ENCODE data around the gene HERC3. TPM values are rescaled to one million over a fixed set of nuclear protein-coding genes. Genes with fewer than 3 reads are reported as not detected.

Gene HERC3
- polyA plus RNA-seq, 3 donors = 30.5 to 36.9 (median 36.7) TPM

- no peak overlapping the region for H3K27ac Mint-ChIP-seq
- Histone ChIP-seq H3K4me3 (replicated peaks in 1 of 3; ENCODE audit: low read depth in 2 of 3, low read length in 3 of 3) (no peak overlapping the region), H3K27me3 (ENCODE audit: control insufficient read depth in 2 of 2, insufficient read depth in 2 of 2, low read length in 2 of 2) (no peaks in the 10 kb centered on the region), H3K4me2 (replicated peaks; ENCODE audit: extremely low read depth, low read length, poor library complexity, severe bottlenecking) (no peak overlapping the region), H3K36me3 (replicated peaks in 1 of 2; ENCODE audit: control insufficient read depth in 1 of 2, insufficient read depth in 2 of 2, low read length in 2 of 2) (peaks cover 35 to 76% of the 10 kb centered on the region in 2 donors), H3K9ac (ENCODE audit: insufficient read depth, low read length, poor library complexity, severe bottlenecking) (no peak overlapping the region), H3K9me3 (replicated peaks in 1 of 2; ENCODE audit: control insufficient read depth in 1 of 2, insufficient read depth in 1 of 2, low read length in 2 of 2) (no peaks in the 10 kb centered on the region), H2AFZ (ENCODE audit: insufficient read depth, low read depth, low read length, poor library complexity, severe bottlenecking) (no peak overlapping the region), H3K27ac (ENCODE audit: low read depth in 1 of 2, low read length in 2 of 2) (peak overlapping the region in 1 of 2 donors; percentile 22), H4K20me1 (ENCODE audit: insufficient read depth, low read length) (peaks cover 100% of the 10 kb centered on the region), H3K4me1 (ENCODE audit: control insufficient read depth in 1 of 2, insufficient read depth in 2 of 2, low read length in 2 of 2) (peaks cover 0 to 4% of the 10 kb centered on the region in 2 donors), H3K79me2 (ENCODE audit: insufficient read depth, low read length) (peaks cover 98% of the 10 kb centered on the region)
- no peak for TF ChIP-seq CTCF (IDR thresholded peaks at IDR 0.05)
- peaks cover 0 to 1% (median 1%) of the 10 kb centered on the region in 3 donors for H3K27me3 Mint-ChIP-seq (ENCODE audit: low read depth in 3 of 3)
- no peak overlapping the region for H3K4me3 Mint-ChIP-seq
- intact Hi-C loops (cut with micrococcal nuclease) = loop anchor here (10.0 kb wide), 2 partner anchors 144 to 314 kb away; partner anchors contain the start of genes HERC5 (in 1 of the 2) and PPM1K (in 1 of the 2)
- peaks cover 46 to 73% of the 10 kb centered on the region in 2 donors for H3K36me3 Mint-ChIP-seq
- 100% methylated on average over 1 of the region's 3 CpGs for WGBS (ENCODE audit: insufficient coverage)
- H3K4me1 Mint-ChIP-seq = peaks cover 34% of the 10 kb centered on the region
- DNase-seq = no peak
- peaks cover 0 to 2% (median 0%) of the 10 kb centered on the region in 7 donors for H3K9me3 Mint-ChIP-seq
Observed at GRCh38 chr4:88599298-88599697, 7.0 kb downstream of the HERC3 start.

GRCh38 chr4:88599714-88600113 lies 7.4 kb downstream of the HERC3 start:
- no CpG with 5 or more reads among the region's 1 CpG for WGBS (ENCODE audit: insufficient coverage)
- Mint-ChIP-seq H3K27ac (peak overlapping the region in 3 of 7 donors; percentile 10 to 68 (median 16)), H3K27me3 (ENCODE audit: low read depth in 3 of 3) (peaks cover 0 to 1% (median 0%) of the 10 kb centered on the region in 3 donors), H3K4me1 (peaks cover 33% of the 10 kb centered on the region), H3K36me3 (peaks cover 50 to 77% of the 10 kb centered on the region in 2 donors), H3K9me3 (peaks cover 0 to 2% (median 0%) of the 10 kb centered on the region in 7 donors), H3K4me3 (no peak overlapping the region)
- Histone ChIP-seq H3K27me3 (ENCODE audit: control insufficient read depth in 2 of 2, insufficient read depth in 2 of 2, low read length in 2 of 2) (no peaks in the 10 kb centered on the region), H3K27ac (ENCODE audit: low read depth in 1 of 2, low read length in 2 of 2) (peak overlapping the region in 1 of 2 donors; percentile 22), H3K4me2 (replicated peaks; ENCODE audit: extremely low read depth, low read length, poor library complexity, severe bottlenecking) (no peak overlapping the region), H3K36me3 (replicated peaks in 1 of 2; ENCODE audit: control insufficient read depth in 1 of 2, insufficient read depth in 2 of 2, low read length in 2 of 2) (peaks cover 35 to 80% of the 10 kb centered on the region in 2 donors), H3K79me2 (ENCODE audit: insufficient read depth, low read length) (peaks cover 98% of the 10 kb centered on the region), H3K4me1 (ENCODE audit: control insufficient read depth in 1 of 2, insufficient read depth in 2 of 2, low read length in 2 of 2) (peaks cover 0 to 4% of the 10 kb centered on the region in 2 donors), H4K20me1 (ENCODE audit: insufficient read depth, low read length) (peaks cover 100% of the 10 kb centered on the region), H3K9me3 (replicated peaks in 1 of 2; ENCODE audit: control insufficient read depth in 1 of 2, insufficient read depth in 1 of 2, low read length in 2 of 2) (no peaks in the 10 kb centered on the region), H3K4me3 (replicated peaks in 1 of 3; ENCODE audit: low read depth in 2 of 3, low read length in 3 of 3) (no peak overlapping the region), H3K9ac (ENCODE audit: insufficient read depth, low read length, poor library complexity, severe bottlenecking) (no peak overlapping the region), H2AFZ (ENCODE audit: insufficient read depth, low read depth, low read length, poor library complexity, severe bottlenecking) (no peak overlapping the region)
- no peak for DNase-seq
- no peak for TF ChIP-seq CTCF (IDR thresholded peaks at IDR 0.05)
- intact Hi-C loops (cut with micrococcal nuclease) = loop anchor here (10.0 kb wide), 2 partner anchors 145 to 315 kb away; partner anchors contain the start of genes HERC5 (in 1 of the 2) and PPM1K (in 1 of the 2)
